Dermis microvascular lymphatic vessel endothelial cell (primary cell): ENCODE results near the gene BFSP1. TPM values are rescaled to one million over a fixed set of nuclear protein-coding genes. Genes with fewer than 3 reads are reported as not detected.

Experiments used
- DNase-seq, 2 donors: peaks; one replicate each; pipeline versions ENCODE4 v3.0.0 to v3.0.0-alpha.2; 2010; ENCODE audit warnings: low read depth in 2 of 2
- total RNA-seq: library from RNA; depleted of rRNA; stranded (reverse); fragments of >200 nt; gene quantifications from 2 replicates; pipeline ENCODE4 v1.2.1, GENCODE V29; 2014

BFSP1 gene
- total RNA-seq, 1 donor from 2014 or later, result 1.7 TPM

GRCh38 chr20:17467120-17467655, 64.0 kb downstream of the BFSP1 start:
- DNase-seq, result no peak

DNA sequence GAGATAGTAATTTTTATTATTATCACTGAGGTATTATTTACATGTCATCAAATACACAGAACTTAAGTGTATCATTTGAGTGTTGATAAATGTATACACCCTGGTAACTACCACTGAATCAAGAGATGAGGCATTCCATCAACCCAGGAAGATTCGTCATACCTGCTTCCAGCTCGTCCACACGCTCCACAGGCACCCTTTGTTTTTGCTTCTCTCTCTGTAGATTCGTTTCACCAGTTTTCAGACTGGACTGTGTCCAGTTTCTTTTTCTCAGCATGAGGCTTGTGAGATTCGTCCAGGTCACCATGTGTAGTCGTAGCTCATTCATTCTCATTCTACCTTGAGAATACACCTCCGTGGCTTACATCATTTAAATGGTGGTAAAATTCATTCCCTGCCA, 64.5 kb downstream of the BFSP1 start:
- DNase-seq, result no peak

DNA sequence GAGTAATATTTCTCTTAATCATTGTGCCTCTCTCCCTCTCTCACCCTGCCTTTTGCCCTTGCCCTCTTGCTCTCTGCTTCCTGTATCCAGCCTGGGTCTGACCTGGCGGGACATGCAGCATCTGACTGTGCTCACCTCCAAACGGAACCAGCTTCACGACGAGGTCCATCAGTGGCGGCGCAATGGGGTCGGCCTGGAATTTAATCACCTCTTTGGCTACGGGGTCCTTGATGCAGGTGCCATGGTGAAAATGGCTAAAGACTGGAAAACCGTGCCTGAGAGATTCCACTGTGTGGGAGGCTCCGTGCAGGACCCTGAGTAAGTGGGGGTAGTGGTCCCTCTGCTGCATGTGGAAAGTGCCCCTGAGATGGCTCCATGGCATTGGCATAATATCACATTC, 65.9 kb downstream of the BFSP1 start:
- no peak for DNase-seq

- no peak for DNase-seq
Measured at GRCh38 chr20:17463711-17464110, 67.5 kb downstream of the BFSP1 start.

DNA sequence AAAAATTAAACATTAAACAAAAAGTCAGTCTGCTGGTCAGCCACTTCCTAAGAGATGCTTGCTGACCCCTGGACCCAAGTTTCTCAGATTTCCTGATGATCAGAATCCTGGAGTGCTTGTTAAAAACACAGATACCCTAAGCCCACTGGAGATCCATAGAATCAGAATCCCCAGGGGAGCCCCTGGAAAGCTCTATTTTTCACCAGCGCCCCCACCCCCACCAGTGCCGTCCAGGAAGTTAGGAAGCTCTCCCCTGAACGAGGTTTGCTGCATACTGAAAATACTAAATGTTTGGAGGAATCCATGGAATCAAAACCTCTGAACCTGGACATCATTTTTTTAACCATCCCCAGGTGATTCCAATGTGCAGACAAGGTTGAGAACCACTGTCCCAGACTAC, 69.2 kb downstream of the BFSP1 start:
- no peak for DNase-seq

DNA sequence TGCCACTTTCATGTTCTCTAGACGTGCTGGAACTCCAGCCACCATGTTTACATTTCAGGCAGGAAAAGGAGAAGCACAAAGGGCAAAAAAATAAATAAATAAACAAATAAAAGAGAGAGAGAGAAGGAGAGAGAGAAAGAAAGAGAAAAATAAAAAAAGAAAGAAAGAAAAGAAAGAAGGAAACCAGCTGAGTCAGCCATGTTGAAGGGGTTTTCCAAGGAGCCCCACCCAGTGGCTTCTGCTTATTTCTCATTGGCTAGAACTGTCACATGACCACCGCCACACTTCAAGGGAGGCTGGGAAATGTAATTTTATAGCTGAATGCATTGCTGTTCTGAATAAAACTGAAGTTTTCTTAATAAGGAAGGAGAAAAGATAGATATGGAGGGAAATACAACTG, 71.1 kb downstream of the BFSP1 start:
- no peak for DNase-seq

GRCh38 chr20:17457588-17458190, 73.5 kb downstream of the BFSP1 start:
- no peak for DNase-seq

DNA sequence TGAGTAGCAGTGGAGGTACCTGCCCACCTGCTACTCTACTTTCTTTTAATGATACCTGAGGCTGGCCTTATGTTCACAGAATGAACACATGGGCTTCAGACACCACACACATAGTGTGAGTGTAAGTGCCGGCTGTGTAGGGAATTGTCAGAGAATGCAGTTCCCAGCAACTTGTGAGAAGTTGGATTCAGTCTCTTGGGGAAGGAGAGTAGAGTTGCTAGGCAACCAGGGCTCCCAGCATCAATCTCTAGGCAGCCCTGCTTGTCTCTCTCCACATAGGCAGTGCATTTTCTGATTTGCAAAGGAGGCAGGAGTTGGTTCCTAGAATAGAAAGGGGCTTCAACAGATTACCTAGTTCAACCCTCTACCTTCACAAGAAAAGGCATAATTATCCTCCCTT, 74.1 kb downstream of the BFSP1 start:
- no peak for DNase-seq

- no peak for DNase-seq
Measured at GRCh38 chr20:17456279-17456678, 74.9 kb downstream of the BFSP1 start.

GRCh38 chr20:17453592-17453991, 77.6 kb downstream of the BFSP1 start:
- no peak for DNase-seq

DNA sequence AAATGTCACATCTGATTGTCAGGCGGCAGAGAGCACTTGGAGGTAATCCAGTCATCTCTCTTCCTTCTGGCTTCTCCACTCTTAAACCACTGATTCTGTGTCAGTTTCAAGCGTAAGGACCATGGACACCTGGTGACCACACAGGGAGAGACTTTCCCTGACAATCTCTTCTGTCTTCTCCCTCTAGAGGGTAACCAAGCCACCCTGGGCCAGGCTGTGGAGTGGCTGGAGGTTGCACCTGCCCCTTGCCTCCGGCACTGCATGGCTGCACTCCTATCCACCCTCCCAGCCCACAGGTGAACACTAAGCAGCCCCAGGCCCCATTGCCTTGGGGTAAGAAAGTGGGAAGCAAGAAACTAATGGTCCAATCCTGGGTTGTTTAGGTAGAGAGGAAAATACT, 78.7 kb downstream of the BFSP1 start:
- no peak for DNase-seq

DNA sequence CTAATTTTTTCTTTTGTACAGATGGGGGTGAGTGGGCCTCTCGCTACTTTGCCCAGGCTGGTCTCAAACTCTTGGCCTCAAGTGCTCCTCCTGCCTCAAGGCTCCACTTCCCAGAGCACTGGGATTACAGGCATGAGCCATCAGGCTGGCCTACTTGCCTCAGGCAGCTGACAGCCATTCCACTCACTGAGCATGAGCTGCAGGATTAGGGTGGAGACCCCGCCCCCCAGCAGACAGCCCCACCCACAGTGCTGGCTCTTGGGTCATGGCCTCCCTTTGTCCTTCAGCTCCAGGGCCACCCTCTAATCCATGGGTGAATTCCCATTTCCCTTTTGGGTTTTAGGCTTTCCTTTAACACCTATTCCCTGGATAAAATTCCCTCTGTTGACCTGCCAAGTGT, 82.1 kb downstream of the BFSP1 start:
- DNase-seq, result no peak

- DNase-seq, result no peak
Measured at GRCh38 chr20:17448071-17448470, 83.1 kb downstream of the BFSP1 start.

- DNase-seq, result no peak
Measured at GRCh38 chr20:17446171-17446570, 85.0 kb downstream of the BFSP1 start.

- no peak for DNase-seq
Measured at GRCh38 chr20:17445543-17445942, 85.6 kb downstream of the BFSP1 start.

DNA sequence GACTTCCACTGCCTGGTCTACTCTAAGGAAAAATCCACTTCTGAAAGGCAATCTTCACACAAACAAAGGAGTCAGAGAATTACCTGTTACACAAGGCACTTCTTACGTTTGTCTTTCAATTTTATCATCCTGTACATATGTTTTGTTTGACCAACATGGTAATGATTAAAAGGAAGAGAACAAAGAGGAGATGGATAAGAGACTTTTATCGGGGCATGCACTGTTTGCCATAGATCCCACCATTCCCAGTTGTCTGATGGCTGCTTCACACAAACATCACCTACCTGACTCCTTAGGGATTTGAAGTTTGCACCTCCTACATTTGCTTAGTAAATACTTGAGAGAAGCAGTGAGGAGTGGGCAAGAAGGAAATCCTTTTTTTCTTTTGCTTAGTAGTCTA, 87.1 kb downstream of the BFSP1 start:
- no peak for DNase-seq

Other genes starting within 250 kb of the BFSP1 start
- gene DSTN, start 38.7 kb upstream of the BFSP1 start, total RNA-seq, result 110 and 126 TPM in 2 replicates
- gene RRBP1, start 150.9 kb upstream of the BFSP1 start, total RNA-seq, result 41.6 and 61.1 TPM in 2 replicates
- not detected in 2 replicates for gene BANF2, start 168.6 kb upstream of the BFSP1 start, total RNA-seq